Measurements from ENCODE around the gene BCKDHB.
A peak's percentile ranks its signal among the peaks of the same experiment; 100 is the strongest.
"Not testable (repeated sequence)": the region's sequence is repeated elsewhere in the genome, so short reads cannot be mapped to it uniquely, and the experiment has no call there.

Gene BCKDHB

GRCh38 chr6:80254716-80255115 lies 148.2 kb downstream of the BCKDHB start:
- DNase-seq = no peak

- DNase-seq = no peak
These were observed 150.2 kb downstream of the BCKDHB start for GRCh38 chr6:80256691-80257090.

GRCh38 chr6:80259118-80259517 lies 152.6 kb downstream of the BCKDHB start:
- no peak for DNase-seq

- no peak for DNase-seq
These were observed 157.1 kb downstream of the BCKDHB start for GRCh38 chr6:80263585-80263984.

- peak in 2 of 56 donors; percentile 9 to 22 for DNase-seq
These were observed 162.6 kb downstream of the BCKDHB start for GRCh38 chr6:80268865-80269730.

- DNase-seq = no peak
These were observed 164.6 kb downstream of the BCKDHB start for GRCh38 chr6:80271074-80271473.

- DNase-seq = no peak
These were observed 166.5 kb downstream of the BCKDHB start for GRCh38 chr6:80272988-80273387.

GRCh38 chr6:80276861-80277260 lies 170.4 kb downstream of the BCKDHB start:
- no peak for DNase-seq

GRCh38 chr6:80277501-80277900 lies 171.0 kb downstream of the BCKDHB start:
- DNase-seq = no peak

- peak in 6 of 56 donors; percentile 6 to 52 (median 11) for DNase-seq
These were observed 174.0 kb downstream of the BCKDHB start for GRCh38 chr6:80280262-80281010.

- DNase-seq = no peak
These were observed 176.6 kb downstream of the BCKDHB start for GRCh38 chr6:80282913-80283554.

- no peak for DNase-seq
These were observed 180.6 kb downstream of the BCKDHB start for GRCh38 chr6:80287112-80287511.

GRCh38 chr6:80287607-80288006 lies 181.1 kb downstream of the BCKDHB start:
- no peak for DNase-seq

GRCh38 chr6:80289727-80290126 lies 183.3 kb downstream of the BCKDHB start:
- no peak for DNase-seq

GRCh38 chr6:80294531-80294930 lies 188.1 kb downstream of the BCKDHB start:
- DNase-seq = not testable (repeated sequence)

- DNase-seq = no peak
These were observed 196.2 kb downstream of the BCKDHB start for GRCh38 chr6:80302716-80303115.

GRCh38 chr6:80304014-80304413 lies 197.5 kb downstream of the BCKDHB start:
- DNase-seq = no peak

- DNase-seq = no peak
These were observed 208.1 kb downstream of the BCKDHB start for GRCh38 chr6:80314531-80314930.

- peak in 11 of 56 donors; percentile 2 to 29 (median 11) for DNase-seq
These were observed 210.3 kb downstream of the BCKDHB start for GRCh38 chr6:80316686-80317231.

GRCh38 chr6:80319196-80319595 lies 212.7 kb downstream of the BCKDHB start:
- DNase-seq = no peak

- DNase-seq = no peak
These were observed 214.5 kb downstream of the BCKDHB start for GRCh38 chr6:80321011-80321410.

GRCh38 chr6:80325742-80326141 lies 219.3 kb downstream of the BCKDHB start:
- DNase-seq = no peak

All from nucleus accumbens (tissue), 56 donors.